Adrenal gland (tissue), 5 donors: ENCODE results near the gene MLYCD.

Source experiments
- CTCF ChIP-seq, 6 experiments: fragments of 450-650 bp in 4 of 6; fragments of 200-600 bp in 2 of 6; sonication (generic) in 1 of 6; IDR thresholded peaks; 1 replicate in 5 of 6; 2 replicates in 1 of 6; pipeline versions ENCODE4 v1.5.1 to v1.8.0; 2016 to 2021; ENCODE audit warnings: antibody characterized with exemption in 6 of 6, mild to moderate bottlenecking in 2 of 6, moderate library complexity in 1 of 6
- POLR2A ChIP-seq, 2 donors: fragments of 450-650 bp; IDR thresholded peaks; one replicate each; pipeline ENCODE4 v1.6.1; 2017; ENCODE audit warnings: antibody characterized with exemption in 2 of 2, mild to moderate bottlenecking in 2 of 2, moderate library complexity in 1 of 2
- donor health status: DM: no; HTN: no; CAD: no.

GRCh38 chr16:83949724-83950001 lies 50.7 kb downstream of the MLYCD start:
- no peak for TF ChIP-seq POLR2A (IDR thresholded peaks at IDR 0.05)
- TF ChIP-seq CTCF (IDR thresholded peaks at IDR 0.05): no peak
